ENCODE results near the gene TNFAIP8L2.

GRCh38 chr1:151146412-151147131 lies 9.9 kb upstream of the TNFAIP8L2 start, which contains the start of gene SEMA6C:
- TF ChIP-seq, protein P1, sequence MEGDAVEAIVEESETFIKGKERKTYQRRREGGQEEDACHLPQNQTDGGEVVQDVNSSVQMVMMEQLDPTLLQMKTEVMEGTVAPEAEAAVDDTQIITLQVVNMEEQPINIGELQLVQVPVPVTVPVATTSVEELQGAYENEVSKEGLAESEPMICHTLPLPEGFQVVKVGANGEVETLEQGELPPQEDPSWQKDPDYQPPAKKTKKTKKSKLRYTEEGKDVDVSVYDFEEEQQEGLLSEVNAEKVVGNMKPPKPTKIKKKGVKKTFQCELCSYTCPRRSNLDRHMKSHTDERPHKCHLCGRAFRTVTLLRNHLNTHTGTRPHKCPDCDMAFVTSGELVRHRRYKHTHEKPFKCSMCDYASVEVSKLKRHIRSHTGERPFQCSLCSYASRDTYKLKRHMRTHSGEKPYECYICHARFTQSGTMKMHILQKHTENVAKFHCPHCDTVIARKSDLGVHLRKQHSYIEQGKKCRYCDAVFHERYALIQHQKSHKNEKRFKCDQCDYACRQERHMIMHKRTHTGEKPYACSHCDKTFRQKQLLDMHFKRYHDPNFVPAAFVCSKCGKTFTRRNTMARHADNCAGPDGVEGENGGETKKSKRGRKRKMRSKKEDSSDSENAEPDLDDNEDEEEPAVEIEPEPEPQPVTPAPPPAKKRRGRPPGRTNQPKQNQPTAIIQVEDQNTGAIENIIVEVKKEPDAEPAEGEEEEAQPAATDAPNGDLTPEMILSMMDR (conservative IDR thresholded peaks at IDR 0.05) = no peak
- no peak for TF ChIP-seq ZFX (IDR thresholded peaks at IDR 0.05)

All from C4-2B (cell line).